Gastrocnemius medialis (tissue), 4 donors: ENCODE data around the gene RHOU.

Experiments
- POLR2A ChIP-seq, 2 donors: fragments of 450-650 bp; IDR thresholded peaks; one replicate each; pipeline ENCODE4 v1.6.1; 2017; ENCODE audit warnings: antibody characterized with exemption in 2 of 2, mild to moderate bottlenecking in 2 of 2, moderate library complexity in 2 of 2
- TF ChIP-seq, protein P1 (sequence below), 5 experiments: fragments of 450-650 bp in 3 of 5; fragments of 200-600 bp in 2 of 5; sonication (generic) in 2 of 5; IDR thresholded peaks in 4 of 5; conservative IDR thresholded peaks in 1 of 5; 1 replicate in 4 of 5; 2 replicates in 1 of 5; pipeline ENCODE4 v1.5.1; 2016 to 2019; ENCODE audit warnings: antibody characterized with exemption in 5 of 5, mild to moderate bottlenecking in 3 of 5, moderate library complexity in 3 of 5

DNA sequence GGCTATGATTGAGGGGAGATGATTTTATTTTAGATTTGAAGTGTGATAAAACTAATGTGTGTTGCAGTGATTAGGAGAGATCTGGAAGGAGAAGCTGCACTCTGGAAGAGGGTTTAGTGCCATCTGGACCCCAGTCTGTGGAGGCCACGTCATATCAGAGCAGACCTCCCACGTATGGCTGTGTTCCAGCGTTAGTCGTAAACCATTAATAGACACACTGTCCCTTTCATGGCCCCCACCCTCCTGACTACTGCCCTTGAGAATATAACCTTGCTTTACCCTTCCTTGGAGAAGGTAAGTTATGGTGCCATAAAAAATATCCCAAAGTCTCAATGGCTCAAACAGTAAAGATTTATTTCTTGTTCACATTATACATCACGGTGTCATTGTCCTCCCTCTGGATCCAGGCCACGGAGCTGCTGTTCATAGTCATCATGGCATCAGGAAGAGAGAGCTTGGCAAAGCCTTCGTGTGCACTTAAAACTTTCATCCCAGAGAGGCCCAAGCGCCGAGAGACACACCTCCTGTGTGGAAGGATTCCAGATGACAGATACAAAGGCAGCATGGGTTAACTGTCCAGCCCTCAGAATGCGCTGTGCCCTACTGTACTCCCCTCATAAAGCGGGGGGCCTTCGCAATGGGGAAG is 33.2 kb downstream of the RHOU start:
- TF ChIP-seq, protein P1, sequence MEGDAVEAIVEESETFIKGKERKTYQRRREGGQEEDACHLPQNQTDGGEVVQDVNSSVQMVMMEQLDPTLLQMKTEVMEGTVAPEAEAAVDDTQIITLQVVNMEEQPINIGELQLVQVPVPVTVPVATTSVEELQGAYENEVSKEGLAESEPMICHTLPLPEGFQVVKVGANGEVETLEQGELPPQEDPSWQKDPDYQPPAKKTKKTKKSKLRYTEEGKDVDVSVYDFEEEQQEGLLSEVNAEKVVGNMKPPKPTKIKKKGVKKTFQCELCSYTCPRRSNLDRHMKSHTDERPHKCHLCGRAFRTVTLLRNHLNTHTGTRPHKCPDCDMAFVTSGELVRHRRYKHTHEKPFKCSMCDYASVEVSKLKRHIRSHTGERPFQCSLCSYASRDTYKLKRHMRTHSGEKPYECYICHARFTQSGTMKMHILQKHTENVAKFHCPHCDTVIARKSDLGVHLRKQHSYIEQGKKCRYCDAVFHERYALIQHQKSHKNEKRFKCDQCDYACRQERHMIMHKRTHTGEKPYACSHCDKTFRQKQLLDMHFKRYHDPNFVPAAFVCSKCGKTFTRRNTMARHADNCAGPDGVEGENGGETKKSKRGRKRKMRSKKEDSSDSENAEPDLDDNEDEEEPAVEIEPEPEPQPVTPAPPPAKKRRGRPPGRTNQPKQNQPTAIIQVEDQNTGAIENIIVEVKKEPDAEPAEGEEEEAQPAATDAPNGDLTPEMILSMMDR (IDR thresholded peaks at IDR 0.05 in 4 of 5, conservative IDR thresholded peaks at IDR 0.05 in 1 of 5), result no peak
- no peak for TF ChIP-seq POLR2A (IDR thresholded peaks at IDR 0.05)
